RWPE2 (cell line): ENCODE results near the gene KMT2C.

Source experiments
- ATAC-seq: fragments of 200-7000 bp; cut with Tn5 transposase; 3 replicates; pipeline ENCODE4 v1.9.1; 2021; ENCODE audit warnings: low read depth
- DNase-seq: peaks from one replicate; pipeline ENCODE4 v3.0.0-alpha.2; 2020; ENCODE audit warnings: low spot score
- H3K27ac ChIP-seq: fragments of 450-650 bp; 2 replicates; pipeline ENCODE4 v1.5.1; 2017; ENCODE audit warnings: mild to moderate bottlenecking; ENCODE audit not compliant: poor library complexity, severe bottlenecking
- H3K27me3 ChIP-seq: fragments of 250-450 bp; sonication (Bioruptor Pico); 2 replicates; pipeline ENCODE4 v1.5.1; 2021; ENCODE audit warnings: mild to moderate bottlenecking, moderate library complexity; ENCODE audit not compliant: insufficient read depth, poor library complexity, severe bottlenecking
- H3K36me3 ChIP-seq: fragments of 250-450 bp; sonication (Bioruptor Pico); 2 replicates; pipeline ENCODE4 v1.5.1; 2020; ENCODE audit warnings: low read depth, mild to moderate bottlenecking, moderate library complexity
- H3K4me1 ChIP-seq: fragments of 250-450 bp; sonication (Bioruptor Pico); 2 replicates; pipeline ENCODE4 v1.5.1; 2021; ENCODE audit warnings: mild to moderate bottlenecking, moderate library complexity; ENCODE audit not compliant: insufficient read depth, poor library complexity, severe bottlenecking
- H3K4me3 ChIP-seq: fragments of 250-450 bp; sonication (Bioruptor Pico); 2 replicates; pipeline ENCODE4 v1.5.1; 2021; ENCODE audit warnings: mild to moderate bottlenecking, moderate library complexity; ENCODE audit not compliant: severe bottlenecking
- H3K9me3 ChIP-seq: fragments of 250-450 bp; sonication (Bioruptor Pico); 2 replicates; pipeline ENCODE4 v1.5.1; 2021; ENCODE audit warnings: mild to moderate bottlenecking, moderate library complexity; ENCODE audit not compliant: severe bottlenecking
- CTCF ChIP-seq: fragments of 450-650 bp; IDR thresholded peaks from one replicate; pipeline ENCODE4 v1.5.1; 2017; ENCODE audit warnings: mild to moderate bottlenecking, moderate library complexity; ENCODE audit not compliant: poor library complexity, severe bottlenecking

KMT2C gene

GRCh38 chr7:152335900-152336571 is 99.8 kb downstream of the KMT2C start:
- no peaks in the 10 kb centered on the region for H3K27me3 ChIP-seq
- H3K36me3 ChIP-seq: 0 out of 2 replicates have a peak, but pooled peaks cover under 1% of the 10 kb centered on the region
- no peak for ATAC-seq
- no peak for DNase-seq
- no peak overlapping the region for H3K4me3 ChIP-seq
- H3K4me1 ChIP-seq: no peaks in the 10 kb centered on the region
- no peak for TF ChIP-seq CTCF
- no peaks in the 10 kb centered on the region for H3K9me3 ChIP-seq
- no peak overlapping the region for H3K27ac ChIP-seq

GRCh38 chr7:152333134-152333533 is 102.7 kb downstream of the KMT2C start:
- ATAC-seq: no peak

GRCh38 chr7:152330827-152331226 is 105.0 kb downstream of the KMT2C start:
- TF ChIP-seq CTCF: no peak
- Histone ChIP-seq H3K4me1 (no peaks in the 10 kb centered on the region), H3K36me3 (peaks cover 20% of the 10 kb centered on the region; the same call in 1 of the 2 replicates), H3K27me3 (no peaks in the 10 kb centered on the region), H3K27ac (no peak overlapping the region), H3K4me3 (no peak overlapping the region), H3K9me3 (no peaks in the 10 kb centered on the region)
- DNase-seq (no peak), ATAC-seq (no peak)

More at GRCh38 chr7:152333134-152333533, 102.7 kb downstream of the KMT2C start:
- Histone ChIP-seq H3K9me3 (no peaks in the 10 kb centered on the region), H3K27ac (no peak overlapping the region), H3K4me3 (no peak overlapping the region), H3K27me3 (no peaks in the 10 kb centered on the region), H3K4me1 (no peaks in the 10 kb centered on the region), H3K36me3 (peaks cover 11% of the 10 kb centered on the region; the same call in 1 of the 2 replicates)
- no peak for DNase-seq
- no peak for TF ChIP-seq CTCF

- H3K4me3 ChIP-seq: no peak overlapping the region
- no peaks in the 10 kb centered on the region for H3K4me1 ChIP-seq
- no peak overlapping the region for H3K27ac ChIP-seq
- H3K9me3 ChIP-seq: no peaks in the 10 kb centered on the region
- no peak for TF ChIP-seq CTCF
- DNase-seq: no peak
- ATAC-seq: no peak
- no peaks in the 10 kb centered on the region for H3K27me3 ChIP-seq
- peaks cover 20% of the 10 kb centered on the region; the same call in 1 of the 2 replicates for H3K36me3 ChIP-seq
Measured at GRCh38 chr7:152329469-152329868, 106.3 kb downstream of the KMT2C start.

- Histone ChIP-seq H3K27ac (no peak overlapping the region), H3K9me3 (no peaks in the 10 kb centered on the region), H3K27me3 (no peaks in the 10 kb centered on the region), H3K4me1 (no peaks in the 10 kb centered on the region), H3K4me3 (no peak overlapping the region), H3K36me3 (peaks cover 20% of the 10 kb centered on the region; the same call in 1 of the 2 replicates)
- DNase-seq (no peak), ATAC-seq (no peak)
- TF ChIP-seq CTCF: no peak
Measured at GRCh38 chr7:152328234-152328633, 107.6 kb downstream of the KMT2C start.
